WTC11 (cell line): Measurements from ENCODE around the gene SLC38A3. TPM values are rescaled to one million over a fixed set of nuclear protein-coding genes. Genes with fewer than 3 reads are reported as not detected.

Experiments
- ATAC-seq: fragments of 200-7000 bp; cut with Tn5 transposase; 2 replicates; pipeline ENCODE4 v1.10.0; 2021; ENCODE audit warnings: mild to moderate bottlenecking, moderate library complexity
- CTCF ChIA-PET: fragments of 300-600 bp; sonication (Branson Sonifier 250); formaldehyde crosslinking; loops from one replicate; lab custom pipeline; 2021; ENCODE audit warnings: antibody characterized with exemption; lab: Charles Lee
- POLR2A ChIA-PET: fragments of 350-600 bp; sonication (Branson Sonifier 250); formaldehyde crosslinking; loops from one replicate; lab custom pipeline; 2021; ENCODE audit warnings: antibody characterized with exemption; lab: Charles Lee
- DNase-seq: peaks from one replicate; pipeline ENCODE4 v3.0.0; 2021; ENCODE audit warnings: low spot score
- H3K27ac Mint-ChIP-seq: 2 replicates; pipeline ENCODE4 v1.8.0; 2021; ENCODE audit warnings: mixed read lengths
- H3K27me3 Mint-ChIP-seq: 2 replicates; pipeline ENCODE4 v1.8.0; 2021; ENCODE audit warnings: low read depth, mild to moderate bottlenecking, moderate library complexity, mixed read lengths
- H3K36me3 Mint-ChIP-seq: 2 replicates; pipeline ENCODE4 v1.8.0; 2021; ENCODE audit warnings: mixed read lengths
- H3K4me1 Mint-ChIP-seq: 2 replicates; pipeline ENCODE4 v1.8.0; 2022; ENCODE audit warnings: mixed read lengths
- H3K4me3 Mint-ChIP-seq: 2 replicates; pipeline ENCODE4 v1.8.0; 2021; ENCODE audit warnings: mild to moderate bottlenecking, moderate library complexity, mixed read lengths
- H3K9me3 Mint-ChIP-seq: 2 replicates; pipeline ENCODE4 v1.8.0; 2021; ENCODE audit warnings: mixed read lengths
- ATF1 ChIP-seq: sonication (generic); formaldehyde crosslinking; IDR thresholded peaks from 2 replicates; pipeline ENCODE4 v1.8.1; 2023; ENCODE audit warnings: mild to moderate bottlenecking, moderate library complexity, missing genetic modification reagents
- CBFB ChIP-seq: sonication (generic); formaldehyde crosslinking; IDR thresholded peaks from 2 replicates; pipeline ENCODE4 v1.8.1; 2022; ENCODE audit warnings: mild to moderate bottlenecking, low read depth, missing genetic modification reagents
- EMX1 ChIP-seq: fragments of 250-450 bp; sonication (Bioruptor Pico); IDR thresholded peaks from 2 replicates; pipeline ENCODE4 v1.8.0; 2021; ENCODE audit warnings: mild to moderate bottlenecking
- ESRRA ChIP-seq: sonication (generic); formaldehyde crosslinking; IDR thresholded peaks from 2 replicates; pipeline ENCODE4 v1.8.1; 2022; ENCODE audit warnings: mild to moderate bottlenecking, missing genetic modification reagents, borderline replicate concordance
- FOXJ3 ChIP-seq: sonication (generic); formaldehyde crosslinking; IDR thresholded peaks from 2 replicates; pipeline ENCODE4 v1.9.0; 2021; ENCODE audit warnings: missing genetic modification reagents, mild to moderate bottlenecking, borderline replicate concordance
- GABPB1 ChIP-seq: sonication (generic); formaldehyde crosslinking; IDR thresholded peaks from 2 replicates; pipeline ENCODE4 v1.8.1; 2023; ENCODE audit warnings: mild to moderate bottlenecking, missing genetic modification reagents
- JUN ChIP-seq: sonication (generic); formaldehyde crosslinking; IDR thresholded peaks from 2 replicates; pipeline ENCODE4 v1.8.0; 2023; ENCODE audit warnings: mild to moderate bottlenecking, missing genetic modification reagents
- SMAD4 ChIP-seq: sonication (generic); formaldehyde crosslinking; IDR thresholded peaks from 2 replicates; pipeline ENCODE4 v1.8.0; 2022; ENCODE audit warnings: mild to moderate bottlenecking, missing genetic modification reagents
- TCF7 ChIP-seq: sonication (generic); formaldehyde crosslinking; IDR thresholded peaks from 2 replicates; pipeline ENCODE4 v1.8.0; 2022; ENCODE audit warnings: mild to moderate bottlenecking, low read depth, missing genetic modification reagents, moderate library complexity
- TP53 ChIP-seq: sonication (generic); formaldehyde crosslinking; IDR thresholded peaks from 2 replicates; pipeline ENCODE4 v1.8.1; 2023; ENCODE audit warnings: mild to moderate bottlenecking, missing genetic modification reagents
- ZNF263 ChIP-seq: sonication (generic); formaldehyde crosslinking; IDR thresholded peaks from 2 replicates; pipeline ENCODE4 v1.8.1; 2022; ENCODE audit warnings: low read depth, mild to moderate bottlenecking, moderate library complexity, missing genetic modification reagents
- ZNF317 ChIP-seq: sonication (generic); formaldehyde crosslinking; IDR thresholded peaks from 2 replicates; pipeline ENCODE4 v1.8.1; 2023; ENCODE audit warnings: low read depth, mild to moderate bottlenecking, moderate library complexity, missing genetic modification reagents, borderline replicate concordance
- ZNF671 ChIP-seq: fragments of 250-450 bp; sonication (Bioruptor Pico); IDR thresholded peaks from 2 replicates; pipeline ENCODE4 v1.8.0; 2021; ENCODE audit warnings: mild to moderate bottlenecking
- total RNA-seq: library from RNA; stranded (reverse); gene quantifications from 3 replicates; pipeline ENCODE4 v1.2.3, GENCODE V29; 2021
- TF ChIP-seq, protein P1 (sequence below): sonication (generic); formaldehyde crosslinking; IDR thresholded peaks from 2 replicates; pipeline ENCODE4 v1.8.1; 2023; ENCODE audit warnings: mild to moderate bottlenecking, missing genetic modification reagents, moderate library complexity
- TF ChIP-seq, protein P2 (sequence below): sonication (generic); formaldehyde crosslinking; IDR thresholded peaks from 2 replicates; pipeline ENCODE4 v1.8.0; 2023; ENCODE audit warnings: missing genetic modification reagents, mild to moderate bottlenecking, borderline replicate concordance
- TF ChIP-seq, protein P3 (sequence below): fragments of 200-600 bp; IDR thresholded peaks from 2 replicates; pipeline ENCODE4 v1.8.0; 2022; ENCODE audit warnings: antibody characterized with exemption
- TF ChIP-seq, protein P4 (sequence below): sonication (generic); formaldehyde crosslinking; IDR thresholded peaks from 2 replicates; pipeline ENCODE4 v1.8.0; 2022; ENCODE audit warnings: mild to moderate bottlenecking, missing genetic modification reagents

Gene SLC38A3
- total RNA-seq, 1 experiment from 2014 or later, result 0.90 TPM

DNA sequence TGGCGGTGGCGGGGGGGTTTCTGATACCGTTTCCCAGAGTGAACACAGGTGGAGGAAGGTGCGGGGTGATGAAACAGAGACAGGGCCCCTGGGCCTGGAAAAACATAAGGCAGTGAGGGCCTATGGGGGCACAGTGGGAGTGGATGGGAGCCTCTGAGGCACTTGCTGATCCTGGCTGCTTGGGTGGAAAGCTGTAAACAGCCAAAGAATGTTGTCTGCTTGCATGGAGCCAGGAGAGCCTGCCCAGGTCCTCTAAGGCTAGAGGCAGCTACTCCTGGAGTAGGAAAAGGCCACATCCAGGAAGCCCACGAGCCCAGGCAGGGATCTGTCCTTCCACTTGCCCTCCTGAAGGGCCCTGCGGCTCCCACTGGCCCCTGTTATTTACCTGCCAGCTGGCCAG is 60.9 kb downstream of the SLC38A3 start (continued):
- no peak for TF ChIP-seq TCF7 (CRISPR knock-in tag)
- no peak for TF ChIP-seq CBFB
- TF ChIP-seq GABPB1 (CRISPR knock-in tag), result no peak
- TF ChIP-seq, all 79 proteins: peak for 0

DNA sequence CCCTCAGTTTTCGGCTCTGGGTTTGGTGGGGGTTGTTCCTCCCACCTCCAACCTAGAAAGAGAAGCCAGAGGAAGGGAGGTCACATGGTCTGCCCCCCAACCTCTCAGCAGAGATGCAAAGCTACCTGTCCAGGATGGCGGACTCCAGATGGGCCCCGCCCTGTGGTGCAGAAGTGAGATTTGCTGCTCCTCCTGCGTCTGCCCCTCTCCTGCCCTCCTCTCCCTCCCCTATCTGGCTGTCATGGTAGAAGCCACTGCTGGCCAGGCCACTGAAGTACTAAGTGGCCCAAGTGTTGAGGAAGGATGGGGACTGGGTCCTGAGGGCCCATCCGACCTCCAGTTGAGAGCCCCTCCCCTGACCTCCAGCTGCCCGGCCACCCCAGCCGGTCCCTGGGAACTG is 61.8 kb downstream of the SLC38A3 start:
- no peaks in the 10 kb centered on the region for H3K9me3 Mint-ChIP-seq
- TF ChIP-seq ZNF317 (CRISPR knock-in tag), result no peak
- no peak for TF ChIP-seq ZNF263
- TF ChIP-seq, protein P1, sequence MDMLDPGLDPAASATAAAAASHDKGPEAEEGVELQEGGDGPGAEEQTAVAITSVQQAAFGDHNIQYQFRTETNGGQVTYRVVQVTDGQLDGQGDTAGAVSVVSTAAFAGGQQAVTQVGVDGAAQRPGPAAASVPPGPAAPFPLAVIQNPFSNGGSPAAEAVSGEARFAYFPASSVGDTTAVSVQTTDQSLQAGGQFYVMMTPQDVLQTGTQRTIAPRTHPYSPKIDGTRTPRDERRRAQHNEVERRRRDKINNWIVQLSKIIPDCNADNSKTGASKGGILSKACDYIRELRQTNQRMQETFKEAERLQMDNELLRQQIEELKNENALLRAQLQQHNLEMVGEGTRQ, result peak; percentile 32; the same call in 1 of the 2 replicates
- 0 out of 2 replicates have a peak, but pooled peaks have one; percentile 26 for TF ChIP-seq TP53 (CRISPR knock-in tag)
- TF ChIP-seq, protein P2, sequence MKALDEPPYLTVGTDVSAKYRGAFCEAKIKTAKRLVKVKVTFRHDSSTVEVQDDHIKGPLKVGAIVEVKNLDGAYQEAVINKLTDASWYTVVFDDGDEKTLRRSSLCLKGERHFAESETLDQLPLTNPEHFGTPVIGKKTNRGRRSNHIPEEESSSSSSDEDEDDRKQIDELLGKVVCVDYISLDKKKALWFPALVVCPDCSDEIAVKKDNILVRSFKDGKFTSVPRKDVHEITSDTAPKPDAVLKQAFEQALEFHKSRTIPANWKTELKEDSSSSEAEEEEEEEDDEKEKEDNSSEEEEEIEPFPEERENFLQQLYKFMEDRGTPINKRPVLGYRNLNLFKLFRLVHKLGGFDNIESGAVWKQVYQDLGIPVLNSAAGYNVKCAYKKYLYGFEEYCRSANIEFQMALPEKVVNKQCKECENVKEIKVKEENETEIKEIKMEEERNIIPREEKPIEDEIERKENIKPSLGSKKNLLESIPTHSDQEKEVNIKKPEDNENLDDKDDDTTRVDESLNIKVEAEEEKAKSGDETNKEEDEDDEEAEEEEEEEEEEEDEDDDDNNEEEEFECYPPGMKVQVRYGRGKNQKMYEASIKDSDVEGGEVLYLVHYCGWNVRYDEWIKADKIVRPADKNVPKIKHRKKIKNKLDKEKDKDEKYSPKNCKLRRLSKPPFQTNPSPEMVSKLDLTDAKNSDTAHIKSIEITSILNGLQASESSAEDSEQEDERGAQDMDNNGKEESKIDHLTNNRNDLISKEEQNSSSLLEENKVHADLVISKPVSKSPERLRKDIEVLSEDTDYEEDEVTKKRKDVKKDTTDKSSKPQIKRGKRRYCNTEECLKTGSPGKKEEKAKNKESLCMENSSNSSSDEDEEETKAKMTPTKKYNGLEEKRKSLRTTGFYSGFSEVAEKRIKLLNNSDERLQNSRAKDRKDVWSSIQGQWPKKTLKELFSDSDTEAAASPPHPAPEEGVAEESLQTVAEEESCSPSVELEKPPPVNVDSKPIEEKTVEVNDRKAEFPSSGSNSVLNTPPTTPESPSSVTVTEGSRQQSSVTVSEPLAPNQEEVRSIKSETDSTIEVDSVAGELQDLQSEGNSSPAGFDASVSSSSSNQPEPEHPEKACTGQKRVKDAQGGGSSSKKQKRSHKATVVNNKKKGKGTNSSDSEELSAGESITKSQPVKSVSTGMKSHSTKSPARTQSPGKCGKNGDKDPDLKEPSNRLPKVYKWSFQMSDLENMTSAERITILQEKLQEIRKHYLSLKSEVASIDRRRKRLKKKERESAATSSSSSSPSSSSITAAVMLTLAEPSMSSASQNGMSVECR, result no peak
- no peak for TF ChIP-seq JUN (CRISPR knock-in tag)
- peaks cover 51% of the 10 kb centered on the region for H3K4me1 Mint-ChIP-seq
- ChIA-PET POLR2A (interaction anchor here (1.5 to 1.8 kb wide), 2 partner anchors 25 to 55 kb away, joined by 5 to 6 read pairs; no protein-coding TSS in a partner anchor), CTCF (interaction anchor here (0.6 to 12.5 kb wide), 12 partner anchors 7 to 101 kb away, joined by 3 to 145 read pairs (median 4); partner anchors contain the start of genes GNAT1 and HYAL2)
- no peaks in the 10 kb centered on the region for H3K36me3 Mint-ChIP-seq
- DNase-seq (no peak), ATAC-seq (no peak)
- no peaks in the 10 kb centered on the region; the same call in none of the 2 replicates for H3K27me3 Mint-ChIP-seq
- H3K4me3 Mint-ChIP-seq, result no peak overlapping the region
- no peak overlapping the region for H3K27ac Mint-ChIP-seq

DNA sequence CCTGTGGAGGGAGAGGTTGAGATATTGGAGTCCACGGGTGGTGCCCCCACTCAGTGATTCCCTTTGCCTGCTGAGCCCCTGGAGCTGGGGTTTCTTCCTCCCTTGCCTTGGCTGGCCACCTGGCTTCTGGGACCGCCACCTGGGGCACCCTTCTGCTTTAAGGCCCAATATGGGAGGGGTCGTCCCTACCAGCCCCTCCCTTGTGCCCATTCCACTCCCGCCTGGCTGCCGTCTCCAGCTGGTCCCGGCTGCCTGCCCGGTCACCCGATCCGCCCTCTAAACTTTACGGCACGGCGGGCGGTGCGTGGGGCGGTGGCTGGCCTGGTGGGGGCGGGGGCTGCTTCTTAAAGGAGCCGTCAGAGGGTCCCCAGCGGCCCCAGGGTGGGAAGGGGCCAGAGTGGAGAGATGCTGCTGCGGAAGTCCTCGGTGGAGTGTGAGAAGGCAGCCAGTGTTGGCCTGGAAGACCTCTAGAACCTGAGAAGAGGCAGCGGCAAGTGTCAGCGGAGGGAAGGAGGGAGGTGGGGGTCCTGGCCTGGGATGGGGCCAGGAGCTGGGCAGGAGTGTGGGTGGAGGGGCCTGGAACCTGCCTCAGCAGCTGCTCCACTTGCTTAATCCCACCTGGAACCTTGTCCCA is 62.3 kb downstream of the SLC38A3 start:
- Mint-ChIP-seq H3K36me3 (no peaks in the 10 kb centered on the region), H3K27ac (no peak overlapping the region), H3K9me3 (no peaks in the 10 kb centered on the region), H3K4me3 (peak overlapping the region; percentile 24; the same call in 1 of the 2 replicates), H3K27me3 (no peaks in the 10 kb centered on the region; the same call in none of the 2 replicates), H3K4me1 (peaks cover 51% of the 10 kb centered on the region)
- ATAC-seq, result no peak
- CTCF ChIA-PET, result interaction anchor here (0.6 to 12.5 kb wide), 14 partner anchors 8 to 102 kb away, joined by 3 to 145 read pairs (median 4); partner anchors contain the start of genes GNAT1 and HYAL2
- TF ChIP-seq, protein P2, result no peak
- TF ChIP-seq EMX1 (no peak), SMAD4 (no peak), ZNF671 (CRISPR knock-in tag) (no peak), ZNF263 (no peak), ESRRA (CRISPR knock-in tag) (no peak), ATF1 (no peak), FOXJ3 (CRISPR knock-in tag) (no peak)
- TF ChIP-seq, protein P3, sequence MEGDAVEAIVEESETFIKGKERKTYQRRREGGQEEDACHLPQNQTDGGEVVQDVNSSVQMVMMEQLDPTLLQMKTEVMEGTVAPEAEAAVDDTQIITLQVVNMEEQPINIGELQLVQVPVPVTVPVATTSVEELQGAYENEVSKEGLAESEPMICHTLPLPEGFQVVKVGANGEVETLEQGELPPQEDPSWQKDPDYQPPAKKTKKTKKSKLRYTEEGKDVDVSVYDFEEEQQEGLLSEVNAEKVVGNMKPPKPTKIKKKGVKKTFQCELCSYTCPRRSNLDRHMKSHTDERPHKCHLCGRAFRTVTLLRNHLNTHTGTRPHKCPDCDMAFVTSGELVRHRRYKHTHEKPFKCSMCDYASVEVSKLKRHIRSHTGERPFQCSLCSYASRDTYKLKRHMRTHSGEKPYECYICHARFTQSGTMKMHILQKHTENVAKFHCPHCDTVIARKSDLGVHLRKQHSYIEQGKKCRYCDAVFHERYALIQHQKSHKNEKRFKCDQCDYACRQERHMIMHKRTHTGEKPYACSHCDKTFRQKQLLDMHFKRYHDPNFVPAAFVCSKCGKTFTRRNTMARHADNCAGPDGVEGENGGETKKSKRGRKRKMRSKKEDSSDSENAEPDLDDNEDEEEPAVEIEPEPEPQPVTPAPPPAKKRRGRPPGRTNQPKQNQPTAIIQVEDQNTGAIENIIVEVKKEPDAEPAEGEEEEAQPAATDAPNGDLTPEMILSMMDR, result no peak
- TF ChIP-seq, protein P4, sequence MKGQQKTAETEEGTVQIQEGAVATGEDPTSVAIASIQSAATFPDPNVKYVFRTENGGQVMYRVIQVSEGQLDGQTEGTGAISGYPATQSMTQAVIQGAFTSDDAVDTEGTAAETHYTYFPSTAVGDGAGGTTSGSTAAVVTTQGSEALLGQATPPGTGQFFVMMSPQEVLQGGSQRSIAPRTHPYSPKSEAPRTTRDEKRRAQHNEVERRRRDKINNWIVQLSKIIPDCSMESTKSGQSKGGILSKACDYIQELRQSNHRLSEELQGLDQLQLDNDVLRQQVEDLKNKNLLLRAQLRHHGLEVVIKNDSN, result no peak
- POLR2A ChIA-PET, result interaction anchor here (0.5 to 1.8 kb wide), 4 partner anchors 21 to 54 kb away, joined by 4 to 6 read pairs (median 5); no protein-coding TSS in a partner anchor
- DNase-seq, result peak; percentile 52
